Ishikawa (cell line): ENCODE data around the gene TGFBR3.

ENCODE experiments used
- CEBPB ChIP-seq: IDR thresholded peaks from 2 replicates; pipeline ENCODE4 v1.6.1; 2012
- CREB1 ChIP-seq: IDR thresholded peaks from 2 replicates; pipeline ENCODE4 v1.6.1; 2012; ENCODE audit warnings: low read depth
- EGR1 ChIP-seq: IDR thresholded peaks from 2 replicates; pipeline ENCODE4 v1.6.1; 2012
- EP300 ChIP-seq: IDR thresholded peaks from 2 replicates; pipeline ENCODE4 v1.6.1; 2012; ENCODE audit warnings: borderline replicate concordance
- FOXM1 ChIP-seq: IDR thresholded peaks from 2 replicates; pipeline ENCODE4 v1.6.1; 2012; ENCODE audit warnings: low read depth, borderline replicate concordance
- NFIC ChIP-seq: IDR thresholded peaks from 2 replicates; pipeline ENCODE4 v1.6.1; 2012
- RAD21 ChIP-seq: IDR thresholded peaks from 2 replicates; pipeline ENCODE4 v1.6.1; 2012; ENCODE audit warnings: low read depth
- TAF1 ChIP-seq: IDR thresholded peaks from 2 replicates; pipeline ENCODE4 v1.6.1; 2012; ENCODE audit warnings: low read depth, mild to moderate bottlenecking
- TEAD4 ChIP-seq: IDR thresholded peaks from 2 replicates; pipeline ENCODE4 v1.6.1; 2012
- YY1 ChIP-seq: IDR thresholded peaks from 2 replicates; pipeline ENCODE4 v1.6.1; 2012; ENCODE audit warnings: low read depth
- ZBTB7A ChIP-seq: IDR thresholded peaks from 2 replicates; pipeline ENCODE4 v1.6.1; 2012; ENCODE audit warnings: low read depth
- TF ChIP-seq, protein P1 (sequence below): IDR thresholded peaks from 2 replicates; pipeline ENCODE4 v1.6.1; 2012; ENCODE audit warnings: low read depth, mild to moderate bottlenecking
- TF ChIP-seq, protein P2 (sequence below): IDR thresholded peaks from 2 replicates; pipeline ENCODE4 v1.6.1; 2012
- TF ChIP-seq, protein P3 (sequence below): IDR thresholded peaks from 2 replicates; pipeline ENCODE4 v1.6.1; 2012

DNA sequence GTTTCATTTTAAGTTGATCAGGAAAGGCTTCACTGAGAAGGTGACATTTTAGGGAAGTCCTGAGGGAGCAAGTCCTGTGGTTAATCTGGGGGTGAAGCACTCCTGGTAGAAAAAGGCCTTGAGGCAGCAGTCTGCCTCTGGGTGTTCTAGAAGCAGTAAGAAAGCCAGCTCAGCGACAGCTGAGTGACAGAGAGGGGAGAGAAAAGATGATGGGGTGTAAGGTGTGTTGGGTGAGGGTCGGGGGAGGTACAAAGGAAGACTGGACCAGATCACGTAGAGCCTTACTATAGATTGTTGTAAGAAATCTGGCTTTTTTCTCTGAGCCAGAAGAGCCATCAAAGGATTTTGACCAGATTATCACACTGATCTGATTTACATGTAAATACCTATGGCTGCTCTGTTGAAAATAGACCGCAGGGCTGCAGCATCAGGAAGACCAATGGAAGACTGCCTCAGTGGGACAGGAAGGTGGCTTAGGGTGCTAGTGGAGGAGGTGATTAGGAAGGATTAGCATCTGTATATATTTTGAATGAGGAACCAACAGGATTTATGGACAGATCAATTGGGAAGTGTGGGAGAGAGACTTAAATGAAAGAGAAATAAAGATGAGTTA lies 254.1 kb downstream of the TGFBR3 start:
- no peak for TF ChIP-seq CEBPB
- no peak for TF ChIP-seq EP300
- no peak for TF ChIP-seq ZBTB7A
- TF ChIP-seq CREB1, result no peak
- no peak for TF ChIP-seq RAD21
- TF ChIP-seq, protein P1, sequence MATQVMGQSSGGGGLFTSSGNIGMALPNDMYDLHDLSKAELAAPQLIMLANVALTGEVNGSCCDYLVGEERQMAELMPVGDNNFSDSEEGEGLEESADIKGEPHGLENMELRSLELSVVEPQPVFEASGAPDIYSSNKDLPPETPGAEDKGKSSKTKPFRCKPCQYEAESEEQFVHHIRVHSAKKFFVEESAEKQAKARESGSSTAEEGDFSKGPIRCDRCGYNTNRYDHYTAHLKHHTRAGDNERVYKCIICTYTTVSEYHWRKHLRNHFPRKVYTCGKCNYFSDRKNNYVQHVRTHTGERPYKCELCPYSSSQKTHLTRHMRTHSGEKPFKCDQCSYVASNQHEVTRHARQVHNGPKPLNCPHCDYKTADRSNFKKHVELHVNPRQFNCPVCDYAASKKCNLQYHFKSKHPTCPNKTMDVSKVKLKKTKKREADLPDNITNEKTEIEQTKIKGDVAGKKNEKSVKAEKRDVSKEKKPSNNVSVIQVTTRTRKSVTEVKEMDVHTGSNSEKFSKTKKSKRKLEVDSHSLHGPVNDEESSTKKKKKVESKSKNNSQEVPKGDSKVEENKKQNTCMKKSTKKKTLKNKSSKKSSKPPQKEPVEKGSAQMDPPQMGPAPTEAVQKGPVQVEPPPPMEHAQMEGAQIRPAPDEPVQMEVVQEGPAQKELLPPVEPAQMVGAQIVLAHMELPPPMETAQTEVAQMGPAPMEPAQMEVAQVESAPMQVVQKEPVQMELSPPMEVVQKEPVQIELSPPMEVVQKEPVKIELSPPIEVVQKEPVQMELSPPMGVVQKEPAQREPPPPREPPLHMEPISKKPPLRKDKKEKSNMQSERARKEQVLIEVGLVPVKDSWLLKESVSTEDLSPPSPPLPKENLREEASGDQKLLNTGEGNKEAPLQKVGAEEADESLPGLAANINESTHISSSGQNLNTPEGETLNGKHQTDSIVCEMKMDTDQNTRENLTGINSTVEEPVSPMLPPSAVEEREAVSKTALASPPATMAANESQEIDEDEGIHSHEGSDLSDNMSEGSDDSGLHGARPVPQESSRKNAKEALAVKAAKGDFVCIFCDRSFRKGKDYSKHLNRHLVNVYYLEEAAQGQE, result no peak
- no peak for TF ChIP-seq YY1
- TF ChIP-seq, protein P2, sequence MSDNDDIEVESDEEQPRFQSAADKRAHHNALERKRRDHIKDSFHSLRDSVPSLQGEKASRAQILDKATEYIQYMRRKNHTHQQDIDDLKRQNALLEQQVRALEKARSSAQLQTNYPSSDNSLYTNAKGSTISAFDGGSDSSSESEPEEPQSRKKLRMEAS, result no peak
- no peak for TF ChIP-seq TAF1
- no peak for TF ChIP-seq FOXM1
- TF ChIP-seq EGR1, result no peak
- no peak for TF ChIP-seq TEAD4
- TF ChIP-seq, protein P3, sequence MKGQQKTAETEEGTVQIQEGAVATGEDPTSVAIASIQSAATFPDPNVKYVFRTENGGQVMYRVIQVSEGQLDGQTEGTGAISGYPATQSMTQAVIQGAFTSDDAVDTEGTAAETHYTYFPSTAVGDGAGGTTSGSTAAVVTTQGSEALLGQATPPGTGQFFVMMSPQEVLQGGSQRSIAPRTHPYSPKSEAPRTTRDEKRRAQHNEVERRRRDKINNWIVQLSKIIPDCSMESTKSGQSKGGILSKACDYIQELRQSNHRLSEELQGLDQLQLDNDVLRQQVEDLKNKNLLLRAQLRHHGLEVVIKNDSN, result no peak
- TF ChIP-seq NFIC, result no peak
